Fibroblast of lung (primary cell): ENCODE measurements around the gene CXorf65. TPM values are rescaled to one million over a fixed set of nuclear protein-coding genes. Genes with fewer than 3 reads are reported as not detected.

Source experiments
- DNase-seq, 2 donors: peaks; one replicate each; pipeline versions ENCODE4 v3.0.0 to v3.0.0-alpha.2; 2010; ENCODE audit warnings: low read depth in 2 of 2
- H2AFZ ChIP-seq: 2 replicates; pipeline ENCODE4 v1.5.1; 2012; ENCODE audit warnings: low read length, control low read depth, inconsistent platforms
- H3K27ac ChIP-seq: 2 replicates; pipeline ENCODE4 v1.5.1; 2011; ENCODE audit warnings: low read length, control low read depth; ENCODE audit not compliant: insufficient read depth
- H3K27me3 ChIP-seq: 2 replicates; pipeline ENCODE4 v1.5.1; 2011; ENCODE audit warnings: mild to moderate bottlenecking, low read length; ENCODE audit not compliant: control insufficient read depth, insufficient read depth
- H3K36me3 ChIP-seq: 2 replicates; pipeline ENCODE4 v1.5.1; 2011; ENCODE audit warnings: low read length; ENCODE audit not compliant: control insufficient read depth, insufficient read depth
- H3K4me1 ChIP-seq: 2 replicates; pipeline ENCODE4 v1.5.1; 2011; ENCODE audit warnings: low read length; ENCODE audit not compliant: control insufficient read depth, insufficient read depth; ENCODE audit errors: extremely low read depth
- H3K4me2 ChIP-seq: 2 replicates; pipeline ENCODE4 v1.5.1; 2011; ENCODE audit warnings: low read length, control low read depth; ENCODE audit not compliant: insufficient read depth; ENCODE audit errors: extremely low read depth
- H3K4me3 ChIP-seq, 4 experiments: fragments of 200-600 bp in 1 of 4; sonication (generic) in 1 of 4; replicated peaks in 1 of 4; 2 replicates each; pipeline ENCODE4 v1.5.1; 2011 to 2016; ENCODE audit warnings: low read length in 4 of 4, low read depth in 3 of 4, mild to moderate bottlenecking in 3 of 4, control low read depth in 2 of 4, inconsistent platforms in 1 of 4, mixed read lengths in 1 of 4; ENCODE audit not compliant: insufficient read depth in 1 of 4; ENCODE audit errors: control extremely low read depth in 1 of 4
- H3K79me2 ChIP-seq: 2 replicates; pipeline ENCODE4 v1.5.1; 2012; ENCODE audit warnings: mild to moderate bottlenecking, low read length, inconsistent platforms; ENCODE audit not compliant: control insufficient read depth, insufficient read depth
- H3K9ac ChIP-seq: 2 replicates; pipeline ENCODE4 v1.5.1; 2011; ENCODE audit warnings: mild to moderate bottlenecking, low read length, control low read depth; ENCODE audit not compliant: insufficient read depth
- H3K9me3 ChIP-seq: 2 replicates; pipeline ENCODE4 v1.5.1; 2012; ENCODE audit warnings: low read depth, low read length; ENCODE audit not compliant: control insufficient read depth, insufficient read depth
- H4K20me1 ChIP-seq: 2 replicates; pipeline ENCODE4 v1.5.1; 2011; ENCODE audit warnings: low read length; ENCODE audit not compliant: control insufficient read depth, insufficient read depth; ENCODE audit errors: extremely low read depth
- EZH2 ChIP-seq: IDR thresholded peaks from 2 replicates; pipeline ENCODE4 v1.5.1; 2012; ENCODE audit warnings: low read length, control low read depth, mild to moderate bottlenecking; ENCODE audit errors: missing control alignments
- polyA plus RNA-seq, 2 donors: library from polyadenylated mRNA; depleted of rRNA in 1 of 2; stranded (reverse) in 1 of 2; unstranded in 1 of 2; fragments of >200 nt; gene quantifications; 2 replicates each; pipeline ENCODE4 v1.2.1, GENCODE V29; 2011 to 2012; ENCODE audit warnings: missing spikeins in 1 of 2
- total RNA-seq: library from RNA; depleted of rRNA; stranded (reverse); fragments of >200 nt; gene quantifications from 2 replicates; pipeline ENCODE4 v1.2.1, GENCODE V29; 2014
- TF ChIP-seq, protein P1 (sequence below), 2 donors: IDR thresholded peaks in 1 of 2; conservative IDR thresholded peaks in 1 of 2; 1 replicate in 1 of 2; 2 replicates in 1 of 2; pipeline ENCODE4 v1.5.1; 2011 to 2012; ENCODE audit warnings: low read length in 2 of 2, control low read depth in 1 of 2, inconsistent platforms in 1 of 2, low read depth in 1 of 2, mild to moderate bottlenecking in 1 of 2

The CXorf65 gene
- total and polyA plus RNA-seq, 2 donors (not counting 1 experiment from before 2014, with no cell fraction given): not detected

DNA sequence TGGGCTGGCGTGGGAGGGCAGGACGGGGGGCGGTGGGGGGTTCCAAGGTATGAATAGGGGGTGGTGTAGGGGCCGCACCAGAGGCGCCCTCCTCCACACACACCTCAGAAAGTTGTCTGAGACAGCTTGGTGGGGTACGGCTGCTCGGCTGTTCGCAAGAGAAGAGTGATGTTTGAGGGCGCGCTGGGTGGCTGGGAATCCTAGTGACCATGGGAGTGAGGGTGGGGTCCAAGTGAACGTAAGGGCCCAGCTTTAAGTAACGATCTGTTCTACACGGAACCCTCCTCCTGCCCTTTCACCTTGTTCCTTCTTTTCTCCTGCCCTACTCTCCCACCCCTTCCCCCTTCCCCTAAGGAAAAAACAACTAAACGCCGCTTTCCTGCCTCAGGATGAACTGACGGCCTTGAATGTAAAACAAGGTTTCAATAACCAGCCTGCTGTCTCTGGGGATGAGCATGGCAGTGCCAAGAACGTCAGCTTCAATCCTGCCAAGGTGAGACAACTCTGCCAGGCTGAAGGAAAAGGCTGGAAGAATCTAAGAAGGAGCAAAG, 12.5 kb upstream of the CXorf65 start:
- Histone ChIP-seq H3K36me3 (peaks cover 15% of the 10 kb centered on the region), H2AFZ (peak overlapping the region; percentile 49), H3K4me3 (peak overlapping the region; percentile 63 to 73 (median 70)), H3K4me1 (no peaks in the 10 kb centered on the region), H3K27ac (no peak overlapping the region), H3K9me3 (no peaks in the 10 kb centered on the region), H3K79me2 (peaks cover 2% of the 10 kb centered on the region), H3K4me2 (peak overlapping the region; percentile 85), H3K9ac (peak overlapping the region; percentile 77), H3K27me3 (no peaks in the 10 kb centered on the region), H4K20me1 (no peaks in the 10 kb centered on the region)
- DNase-seq: no peak
- TF ChIP-seq EZH2: no peak
- TF ChIP-seq, protein P1, sequence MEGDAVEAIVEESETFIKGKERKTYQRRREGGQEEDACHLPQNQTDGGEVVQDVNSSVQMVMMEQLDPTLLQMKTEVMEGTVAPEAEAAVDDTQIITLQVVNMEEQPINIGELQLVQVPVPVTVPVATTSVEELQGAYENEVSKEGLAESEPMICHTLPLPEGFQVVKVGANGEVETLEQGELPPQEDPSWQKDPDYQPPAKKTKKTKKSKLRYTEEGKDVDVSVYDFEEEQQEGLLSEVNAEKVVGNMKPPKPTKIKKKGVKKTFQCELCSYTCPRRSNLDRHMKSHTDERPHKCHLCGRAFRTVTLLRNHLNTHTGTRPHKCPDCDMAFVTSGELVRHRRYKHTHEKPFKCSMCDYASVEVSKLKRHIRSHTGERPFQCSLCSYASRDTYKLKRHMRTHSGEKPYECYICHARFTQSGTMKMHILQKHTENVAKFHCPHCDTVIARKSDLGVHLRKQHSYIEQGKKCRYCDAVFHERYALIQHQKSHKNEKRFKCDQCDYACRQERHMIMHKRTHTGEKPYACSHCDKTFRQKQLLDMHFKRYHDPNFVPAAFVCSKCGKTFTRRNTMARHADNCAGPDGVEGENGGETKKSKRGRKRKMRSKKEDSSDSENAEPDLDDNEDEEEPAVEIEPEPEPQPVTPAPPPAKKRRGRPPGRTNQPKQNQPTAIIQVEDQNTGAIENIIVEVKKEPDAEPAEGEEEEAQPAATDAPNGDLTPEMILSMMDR (conservative IDR thresholded peaks at IDR 0.05 in 1 of 2, IDR thresholded peaks at IDR 0.05 in 1 of 2; ENCODE audit: low read depth in 1 of 2, low read length in 2 of 2): no peak

DNA sequence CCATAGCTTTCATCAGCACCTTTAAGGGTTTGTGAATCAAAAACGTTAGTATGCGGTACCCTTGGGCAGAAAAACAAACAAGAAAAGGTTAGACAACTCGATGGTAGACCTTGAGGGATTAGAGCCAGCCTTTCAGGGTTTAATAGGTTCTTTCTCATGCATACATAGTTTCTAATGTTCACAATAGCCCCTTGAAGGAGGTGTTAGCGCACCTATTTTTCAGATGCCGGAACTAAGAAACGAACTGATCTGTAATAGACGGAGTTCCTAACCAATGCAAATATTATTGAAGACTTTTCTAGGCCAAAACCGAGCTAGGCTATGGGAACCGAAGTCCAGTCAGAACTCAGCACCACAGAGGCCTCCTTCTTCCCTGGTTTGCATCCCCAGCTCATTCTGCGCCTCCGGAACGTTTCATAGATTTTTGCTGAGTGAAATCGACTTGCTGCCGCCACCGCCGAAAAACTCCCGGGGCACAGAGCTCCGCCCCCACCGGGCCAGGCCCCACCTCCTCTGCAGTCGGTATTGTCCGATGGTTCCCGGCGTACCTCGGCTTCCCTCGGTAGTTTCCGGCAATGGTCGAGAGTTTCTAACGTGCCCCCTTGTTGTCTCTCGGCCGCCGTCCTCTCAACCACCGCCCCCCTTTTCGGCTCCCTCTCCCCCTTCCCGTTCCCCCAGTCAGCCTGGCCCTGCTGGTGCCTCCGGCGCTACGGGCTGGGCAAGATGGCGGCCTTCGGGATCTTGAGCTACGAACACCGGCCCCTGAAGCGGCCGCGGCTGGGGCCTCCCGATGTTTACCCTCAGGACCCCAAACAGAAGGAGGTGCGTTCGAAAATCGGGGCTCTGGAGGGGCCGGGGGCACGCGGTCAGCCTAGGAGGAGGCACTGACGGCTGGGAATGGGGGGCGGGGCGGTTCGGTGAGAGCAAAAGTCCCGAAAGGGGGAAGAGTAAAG, 11.8 kb upstream of the CXorf65 start, which contains the start of gene MED12:
TSS of gene MED12 (plus strand) at position 565 of the 953 bp plus-strand sequence. CDS start at position 724, 159 bp downstream.
- peak within 1 kb of the TSS; percentile 85 for H3K4me2 ChIP-seq
- DNase-seq: peak; percentile 74 to 83

DNA sequence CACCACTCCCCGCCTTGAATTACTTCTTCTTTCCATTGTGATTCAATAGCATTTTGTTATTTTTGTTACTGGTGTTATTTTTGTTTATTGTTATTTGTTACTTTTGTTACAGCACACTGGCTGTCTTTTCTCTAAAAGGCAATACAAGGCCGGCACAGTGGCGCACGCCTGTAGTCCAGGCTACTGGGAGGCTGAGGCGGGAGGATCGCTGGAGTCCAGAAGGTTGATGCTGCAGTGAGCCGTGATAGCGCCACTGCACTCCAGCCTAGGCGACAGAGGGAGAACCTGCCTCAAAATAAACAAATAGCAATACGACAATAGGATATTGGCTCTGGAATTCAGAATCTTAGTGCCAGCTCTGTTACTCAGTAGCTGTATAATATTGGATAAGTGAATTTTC, 10.8 kb upstream of the CXorf65 start:
- no peak overlapping the region for H2AFZ ChIP-seq
- TF ChIP-seq, protein P1 (conservative IDR thresholded peaks at IDR 0.05 in 1 of 2, IDR thresholded peaks at IDR 0.05 in 1 of 2; ENCODE audit: low read depth in 1 of 2, low read length in 2 of 2): no peak

More for the DNA sequence above, 11.8 kb upstream of the CXorf65 start, which contains the start of gene MED12:
- H3K27me3 ChIP-seq: no peaks in the 10 kb centered on the region
- H3K79me2 ChIP-seq: peaks cover 2% of the 10 kb centered on the region
- H3K9ac ChIP-seq: peak within 1 kb of the TSS; percentile 77
- no peaks in the 10 kb centered on the region for H3K9me3 ChIP-seq
- H3K4me1 ChIP-seq: no peaks in the 10 kb centered on the region
- H3K36me3 ChIP-seq: peaks cover 15% of the 10 kb centered on the region
- H4K20me1 ChIP-seq: no peaks in the 10 kb centered on the region
- peak within 1 kb of the TSS; percentile 61 for H3K27ac ChIP-seq
- H2AFZ ChIP-seq: peak within 1 kb of the TSS; percentile 86
- H3K4me3 ChIP-seq: peak within 1 kb of the TSS; percentile 63 to 73 (median 70)
- no peak for TF ChIP-seq EZH2
- TF ChIP-seq, protein P1 (conservative IDR thresholded peaks at IDR 0.05 in 1 of 2, IDR thresholded peaks at IDR 0.05 in 1 of 2; ENCODE audit: low read depth in 1 of 2, low read length in 2 of 2): no peak

More for the DNA sequence above, 10.8 kb upstream of the CXorf65 start:
- H3K4me2 ChIP-seq: no peak overlapping the region
- DNase-seq: no peak
- no peak overlapping the region for H3K4me3 ChIP-seq
- peaks cover 2% of the 10 kb centered on the region for H3K79me2 ChIP-seq
- H3K9ac ChIP-seq: no peak overlapping the region
- H3K36me3 ChIP-seq: peaks cover 12% of the 10 kb centered on the region
- H4K20me1 ChIP-seq: no peaks in the 10 kb centered on the region
- no peaks in the 10 kb centered on the region for H3K4me1 ChIP-seq
- H3K27me3 ChIP-seq: no peaks in the 10 kb centered on the region
- H3K9me3 ChIP-seq: no peaks in the 10 kb centered on the region
- no peak overlapping the region for H3K27ac ChIP-seq
